HUES64 (cell line): ENCODE measurements around the gene ZNF451. TPM values are rescaled to one million over a fixed set of nuclear protein-coding genes. Genes with fewer than 3 reads are reported as not detected.
A peak's percentile ranks its signal among the peaks of the same experiment; 100 is the strongest.
"Not testable (repeated sequence)": the region's sequence is repeated elsewhere in the genome, so short reads cannot be mapped to it uniquely, and the experiment has no call there.

Experiments
- H3K27ac ChIP-seq: 2 replicates; pipeline ENCODE4 v1.7.0; 2013; ENCODE audit warnings: low read depth, low read length, inconsistent platforms
- H3K27me3 ChIP-seq: 2 replicates; pipeline ENCODE4 v1.6.1; 2013; ENCODE audit warnings: mild to moderate bottlenecking, low read length; ENCODE audit not compliant: insufficient read depth
- H3K36me3 ChIP-seq: 2 replicates; pipeline ENCODE4 v1.6.1; 2013; ENCODE audit warnings: mild to moderate bottlenecking, low read length; ENCODE audit not compliant: insufficient read depth
- H3K4me1 ChIP-seq: 2 replicates; pipeline ENCODE4 v1.6.1; 2013; ENCODE audit warnings: mild to moderate bottlenecking, low read length, moderate library complexity; ENCODE audit not compliant: insufficient read depth
- H3K4me3 ChIP-seq: 2 replicates; pipeline ENCODE4 v1.5.1; 2013; ENCODE audit warnings: mild to moderate bottlenecking, low read length, moderate library complexity
- H3K9ac ChIP-seq: 2 replicates; pipeline ENCODE4 v1.6.1; 2013; ENCODE audit warnings: mild to moderate bottlenecking, low read depth, low read length
- H3K9me3 ChIP-seq: 2 replicates; pipeline ENCODE4 v1.6.1; 2013; ENCODE audit warnings: low read depth, low read length; ENCODE audit not compliant: insufficient read depth
- WGBS: fragments of 150-250, 120-280 bp; methylation state at CpG from one replicate; pipeline ENCODE4 v1.1.7; 2013; ENCODE audit warnings: missing lambda C conversion rate; 5-methylcytosine and 5-hydroxymethylcytosine counted together
- polyA plus RNA-seq, 2 experiments: library from polyadenylated mRNA; stranded (reverse); fragments of 50-300 nt; gene quantifications; one replicate each; pipeline ENCODE4 v1.2.3, GENCODE V29; 2013

The ZNF451 gene, protein sequence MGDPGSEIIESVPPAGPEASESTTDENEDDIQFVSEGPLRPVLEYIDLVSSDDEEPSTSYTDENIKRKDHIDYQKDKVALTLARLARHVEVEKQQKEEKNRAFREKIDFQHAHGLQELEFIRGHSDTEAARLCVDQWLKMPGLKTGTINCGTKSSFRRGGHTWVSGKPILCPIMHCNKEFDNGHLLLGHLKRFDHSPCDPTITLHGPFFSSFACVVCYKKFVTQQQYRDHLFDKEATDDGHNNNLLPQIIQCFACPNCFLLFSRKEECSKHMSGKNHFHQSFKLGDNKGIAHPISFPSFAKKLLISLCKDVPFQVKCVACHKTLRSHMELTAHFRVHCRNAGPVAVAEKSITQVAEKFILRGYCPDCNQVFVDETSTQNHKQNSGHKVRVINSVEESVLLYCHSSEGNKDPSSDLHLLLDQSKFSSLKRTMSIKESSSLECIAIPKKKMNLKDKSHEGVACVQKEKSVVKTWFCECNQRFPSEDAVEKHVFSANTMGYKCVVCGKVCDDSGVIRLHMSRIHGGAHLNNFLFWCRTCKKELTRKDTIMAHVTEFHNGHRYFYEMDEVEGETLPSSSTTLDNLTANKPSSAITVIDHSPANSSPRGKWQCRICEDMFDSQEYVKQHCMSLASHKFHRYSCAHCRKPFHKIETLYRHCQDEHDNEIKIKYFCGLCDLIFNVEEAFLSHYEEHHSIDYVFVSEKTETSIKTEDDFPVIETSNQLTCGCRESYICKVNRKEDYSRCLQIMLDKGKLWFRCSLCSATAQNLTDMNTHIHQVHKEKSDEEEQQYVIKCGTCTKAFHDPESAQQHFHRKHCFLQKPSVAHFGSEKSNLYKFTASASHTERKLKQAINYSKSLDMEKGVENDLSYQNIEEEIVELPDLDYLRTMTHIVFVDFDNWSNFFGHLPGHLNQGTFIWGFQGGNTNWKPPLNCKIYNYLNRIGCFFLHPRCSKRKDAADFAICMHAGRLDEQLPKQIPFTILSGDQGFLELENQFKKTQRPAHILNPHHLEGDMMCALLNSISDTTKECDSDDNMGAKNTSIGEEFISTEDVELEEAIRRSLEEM
- 24.8 TPM for polyA plus RNA-seq (2013, experiment 1 of 2)
- 26.4 TPM for polyA plus RNA-seq (2013, experiment 2 of 2)

DNA sequence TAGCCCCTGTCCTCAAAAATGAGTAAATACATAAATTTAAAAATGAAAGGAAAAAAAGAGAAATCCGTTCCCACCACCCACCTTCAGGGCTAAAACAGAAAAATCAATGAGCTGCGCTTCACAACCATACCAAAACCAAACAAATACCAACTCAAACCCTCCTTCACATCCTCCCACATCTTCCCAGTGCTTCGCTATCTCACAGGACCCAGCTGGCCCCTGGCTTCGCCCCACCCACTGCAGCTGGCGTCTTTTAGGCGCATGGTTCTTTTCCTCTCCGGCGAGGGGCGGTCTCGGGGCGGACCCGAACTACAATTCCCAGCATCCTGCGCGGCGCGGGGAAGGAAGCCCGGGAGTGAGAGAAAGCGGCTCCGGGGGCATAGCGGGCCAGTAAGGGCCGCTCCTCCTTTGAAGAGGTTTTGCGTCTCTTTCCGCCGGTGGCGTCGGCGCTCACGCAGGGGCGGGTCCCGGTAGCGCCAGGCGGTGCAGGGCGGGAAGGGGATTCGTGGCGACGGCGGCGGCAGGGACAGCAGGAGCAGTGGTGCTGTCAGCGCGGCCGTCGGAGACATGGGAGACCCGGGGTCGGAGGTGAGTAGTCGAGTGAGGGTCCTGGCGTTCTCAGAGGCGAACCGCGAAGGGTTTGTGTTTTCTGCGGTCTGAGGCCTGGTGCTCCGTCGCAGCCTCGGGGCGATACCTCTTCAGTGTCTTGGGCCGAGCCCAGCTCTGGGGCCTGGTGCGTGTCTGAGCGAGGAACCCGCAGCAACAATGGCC is at the start of gene ZNF451:
TSS of gene ZNF451 (plus strand) at position 502 of the 771 bp plus-strand sequence. CDS start at position 568, 66 bp downstream.
- peak within 1 kb of the TSS; percentile 75; the same call in 1 of the 2 replicates for H3K27ac ChIP-seq
- no peaks in the 10 kb centered on the region for H3K27me3 ChIP-seq
- WGBS = under 1% methylated on average over 45 of the region's 58 CpGs
- peaks cover 33% of the 10 kb centered on the region for H3K4me1 ChIP-seq
- peaks cover 25% of the 10 kb centered on the region for H3K36me3 ChIP-seq
- H3K9ac ChIP-seq = peak within 1 kb of the TSS; percentile 71
- H3K4me3 ChIP-seq = peak within 1 kb of the TSS; percentile 71
- no peaks in the 10 kb centered on the region for H3K9me3 ChIP-seq

DNA sequence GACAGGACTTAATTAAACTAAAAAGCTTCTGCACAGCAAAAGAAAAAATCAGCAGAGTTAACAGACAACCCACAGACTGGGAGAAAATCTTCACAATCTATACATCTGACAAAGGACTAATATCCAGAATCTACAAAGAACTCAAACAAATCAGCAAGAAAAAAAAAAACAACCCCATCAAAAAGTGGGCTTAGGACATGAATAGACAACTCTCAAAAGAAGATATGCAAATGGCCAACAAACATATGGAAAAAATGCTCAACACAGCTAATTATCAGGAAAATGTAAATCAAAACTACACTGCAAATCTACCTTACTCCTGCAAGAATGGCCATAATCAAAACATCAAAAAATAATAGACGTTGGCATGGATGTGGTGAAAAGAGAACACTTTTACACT is 45.9 kb upstream of the ZNF451 start:
- H3K9me3 ChIP-seq, H3K27ac ChIP-seq, H3K36me3 ChIP-seq, H3K4me3 ChIP-seq, H3K9ac ChIP-seq, H3K27me3 ChIP-seq: not testable (repeated sequence)
- peaks cover 14% of the 10 kb centered on the region; the same call in 1 of the 2 replicates for H3K4me1 ChIP-seq
- WGBS = no CpG with 5 or more reads among the region's 1 CpG

DNA sequence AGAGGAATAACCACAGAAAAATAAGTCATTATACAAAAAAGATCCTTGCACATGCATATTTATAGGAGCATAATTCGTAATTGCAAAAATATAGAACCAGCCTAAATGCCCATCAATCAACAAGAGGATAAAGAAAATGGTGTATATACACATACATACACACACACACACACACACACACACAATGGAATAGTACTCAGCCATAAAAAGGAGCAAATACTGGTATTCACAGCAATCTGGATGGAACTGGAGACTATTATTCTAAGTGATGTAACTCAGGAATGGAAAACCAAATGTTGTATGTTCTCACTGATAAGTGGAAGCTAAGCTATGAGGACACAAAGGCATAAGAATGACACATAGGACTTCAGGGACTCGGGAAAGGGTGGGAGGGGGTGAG is 45.4 kb upstream of the ZNF451 start:
- 100% methylated on average over 1 of the region's 2 CpGs for WGBS

DNA sequence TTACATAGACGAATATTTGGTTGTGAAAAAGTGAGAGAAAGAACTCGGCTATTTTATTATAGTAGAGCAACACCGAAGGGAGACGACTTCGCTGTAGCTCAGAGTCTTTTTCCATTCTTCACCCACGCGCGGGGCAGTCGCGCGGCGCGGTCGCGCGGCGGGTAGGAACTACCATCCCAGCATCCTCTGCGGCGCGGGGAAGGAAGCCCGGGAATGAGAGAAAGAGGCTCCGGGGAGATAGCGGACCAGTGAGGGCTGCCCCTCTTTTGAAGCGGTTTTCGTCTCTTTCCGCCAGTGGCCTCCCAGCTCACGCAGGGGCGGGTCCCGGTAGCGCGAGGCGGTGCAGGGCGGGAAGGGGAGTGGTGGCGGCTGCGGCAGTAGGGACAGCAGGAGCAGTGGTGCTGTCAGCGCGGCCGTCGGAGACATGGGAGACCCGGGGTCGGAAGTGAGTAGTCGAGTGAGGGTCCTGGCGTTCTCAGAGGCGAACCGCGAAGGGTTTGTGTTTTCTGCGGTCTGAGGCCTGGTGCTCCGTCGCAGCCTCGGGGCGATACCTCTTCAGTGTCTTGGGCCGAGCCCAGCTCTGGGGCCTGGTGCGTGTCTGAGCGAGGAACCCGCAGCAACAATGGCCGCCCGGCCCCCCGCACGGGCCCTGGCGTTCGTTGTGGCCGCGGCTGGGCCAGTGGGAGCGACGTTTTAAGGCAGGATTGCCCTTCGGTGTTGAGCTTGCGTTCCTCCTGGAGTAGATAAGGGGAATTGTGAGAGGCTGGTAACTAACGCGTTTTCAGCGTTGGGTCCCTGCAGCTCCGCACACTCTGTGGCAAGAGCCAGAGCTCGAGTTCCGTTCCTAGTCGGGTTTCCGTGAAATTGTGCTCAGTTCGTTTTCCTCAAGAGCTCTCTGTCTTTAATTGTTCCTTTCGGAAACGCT is 43.4 kb upstream of the ZNF451 start, which contains the start of gene KIAA1586:
TSS of gene KIAA1586 (plus strand) at position 362 of the 925 bp plus-strand sequence. CDS start at position 425, 63 bp downstream.
- Histone ChIP-seq H3K27ac (peak within 1 kb of the TSS; percentile 81), H3K9ac (peak within 1 kb of the TSS; percentile 87), H3K4me1 (peaks cover 14% of the 10 kb centered on the region; the same call in 1 of the 2 replicates), H3K36me3 (peaks cover 28% of the 10 kb centered on the region), H3K4me3 (peak within 1 kb of the TSS; percentile 74)
- H3K27me3 ChIP-seq, H3K9me3 ChIP-seq: not testable (repeated sequence)
- WGBS = under 1% methylated on average over 41 of the region's 78 CpGs

More for the DNA sequence above, 45.4 kb upstream of the ZNF451 start:
- peaks cover 14% of the 10 kb centered on the region; the same call in 1 of the 2 replicates for H3K4me1 ChIP-seq
- H3K4me3 ChIP-seq = no peak overlapping the region
- H3K9me3 ChIP-seq = no peaks in the 10 kb centered on the region
- no peak overlapping the region for H3K9ac ChIP-seq
- H3K36me3 ChIP-seq = peaks cover 13% of the 10 kb centered on the region
- H3K27ac ChIP-seq = no peak overlapping the region
- H3K27me3 ChIP-seq = 0 out of 2 replicates have a peak, but pooled peaks cover 2% of the 10 kb centered on the region

DNA sequence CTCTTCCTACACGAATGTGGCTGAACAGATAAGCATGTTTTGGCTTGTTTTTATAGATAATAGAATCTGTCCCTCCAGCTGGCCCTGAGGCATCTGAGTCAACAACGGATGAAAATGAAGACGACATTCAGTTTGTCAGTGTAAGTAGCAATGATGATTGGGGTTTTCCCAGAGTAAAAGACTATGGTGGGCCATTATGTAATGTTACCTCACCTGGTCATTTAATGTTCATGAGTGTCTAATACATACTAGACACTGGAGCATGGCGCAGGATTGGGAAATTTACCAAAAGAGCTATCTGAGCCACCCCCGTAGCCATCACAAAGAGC is 42.8 kb upstream of the ZNF451 start:
- H3K4me1 ChIP-seq = peaks cover 14% of the 10 kb centered on the region; the same call in 1 of the 2 replicates
- not testable (repeated sequence) for H3K4me3 ChIP-seq, H3K27me3 ChIP-seq, H3K27ac ChIP-seq, H3K9ac ChIP-seq, H3K9me3 ChIP-seq
- WGBS = no CpG with 5 or more reads among the region's 5 CpGs
- H3K36me3 ChIP-seq = peaks cover 35% of the 10 kb centered on the region

DNA sequence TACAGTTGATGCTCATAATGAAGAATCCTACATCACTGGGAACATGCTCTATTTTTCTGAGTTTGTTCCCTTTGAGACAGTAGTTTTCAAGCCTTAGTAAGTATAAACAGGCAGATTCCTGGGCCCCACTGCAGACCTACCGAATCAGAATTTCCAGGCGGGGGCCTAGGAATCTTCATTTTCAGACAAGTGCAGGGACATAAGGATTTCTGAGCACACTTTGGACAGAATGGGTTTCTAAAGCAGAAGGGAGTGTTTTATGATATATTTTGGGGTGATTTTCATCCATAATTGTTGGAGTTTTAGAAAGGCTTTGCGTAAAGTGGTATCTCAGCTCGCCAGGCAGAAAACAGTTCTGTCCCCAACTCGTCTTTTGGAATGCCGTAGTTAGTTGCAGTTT is 42.1 kb upstream of the ZNF451 start:
- Histone ChIP-seq H3K36me3 (peaks cover 41% of the 10 kb centered on the region), H3K4me1 (peaks cover 14% of the 10 kb centered on the region; the same call in 1 of the 2 replicates), H3K4me3 (peak overlapping the region; percentile 29; the same call in 1 of the 2 replicates)
- not testable (repeated sequence) for H3K9ac ChIP-seq, H3K27me3 ChIP-seq, H3K27ac ChIP-seq, H3K9me3 ChIP-seq
- 64% methylated on average over 6 of the region's 6 CpGs for WGBS

DNA sequence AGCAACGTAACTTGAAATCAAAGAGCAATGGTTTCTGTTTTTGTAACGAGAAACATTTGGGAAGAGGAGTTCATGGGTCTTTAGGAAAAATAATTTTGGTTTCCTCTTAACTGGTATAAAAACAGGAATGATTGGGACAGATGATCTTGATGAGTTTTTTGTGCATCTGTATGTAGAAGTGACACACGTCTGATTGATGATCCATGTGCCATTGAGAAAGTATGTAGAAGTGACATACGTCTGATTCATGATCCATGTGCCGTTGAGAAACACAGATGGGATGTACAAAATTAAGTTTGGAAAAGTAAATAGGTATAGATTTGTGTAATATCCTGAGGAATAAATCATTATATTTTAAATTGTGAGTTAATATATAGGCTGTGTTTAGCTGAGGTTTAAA is 41.4 kb upstream of the ZNF451 start:
- Histone ChIP-seq H3K9ac (no peak overlapping the region), H3K9me3 (no peaks in the 10 kb centered on the region), H3K36me3 (peaks cover 48% of the 10 kb centered on the region), H3K27ac (no peak overlapping the region), H3K27me3 (no peaks in the 10 kb centered on the region), H3K4me1 (peaks cover 14% of the 10 kb centered on the region; the same call in 1 of the 2 replicates), H3K4me3 (peak overlapping the region; percentile 29; the same call in 1 of the 2 replicates)
- WGBS = 90% methylated on average over 5 of the region's 5 CpGs

DNA sequence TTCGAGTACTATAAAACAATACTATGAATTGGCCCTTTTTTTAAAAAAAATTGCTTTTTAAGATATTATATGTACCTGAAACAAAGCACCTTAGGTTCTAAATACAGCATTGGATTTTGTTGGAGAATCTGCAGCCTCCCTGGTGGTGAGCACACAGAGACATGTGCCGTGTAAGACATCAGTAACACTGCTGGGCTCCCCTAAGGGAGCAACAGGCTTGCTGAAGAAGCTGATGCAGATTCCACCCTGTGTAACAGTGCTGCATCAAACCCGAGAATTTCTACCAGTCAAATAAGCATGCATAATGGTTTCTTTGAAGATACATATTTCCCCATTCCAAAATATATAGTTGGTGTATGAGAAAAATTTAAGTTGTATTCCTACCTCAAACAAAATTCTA is 26.1 kb upstream of the ZNF451 start:
- peaks cover 16% of the 10 kb centered on the region for H3K36me3 ChIP-seq
- 93% methylated on average over 2 of the region's 3 CpGs for WGBS

DNA sequence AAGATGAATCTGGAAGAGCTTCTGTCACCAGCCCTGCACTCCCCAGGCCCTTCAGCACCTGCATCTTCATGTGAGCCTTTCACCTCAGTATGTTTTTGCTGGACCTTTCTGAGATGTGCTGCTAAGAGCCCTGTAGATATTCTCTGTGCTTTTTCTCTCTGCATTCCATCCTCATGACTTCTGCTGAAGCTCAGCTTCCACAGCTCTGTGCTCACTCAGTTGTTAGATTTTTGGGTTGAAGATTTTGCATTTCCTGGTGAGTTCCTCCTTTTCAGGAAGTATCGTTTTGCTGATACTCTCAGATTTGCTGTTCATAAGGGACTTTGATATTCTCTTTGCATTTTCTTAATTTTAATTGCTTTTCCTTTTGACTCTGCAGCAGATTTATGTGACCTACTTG is 25.2 kb upstream of the ZNF451 start:
- no peaks in the 10 kb centered on the region for H3K9me3 ChIP-seq
- no peak overlapping the region for H3K4me3 ChIP-seq
- peaks cover 9% of the 10 kb centered on the region; the same call in 1 of the 2 replicates for H3K4me1 ChIP-seq
- no peaks in the 10 kb centered on the region for H3K27me3 ChIP-seq
- H3K36me3 ChIP-seq = peaks cover 12% of the 10 kb centered on the region
- no peak overlapping the region for H3K9ac ChIP-seq
- H3K27ac ChIP-seq = no peak overlapping the region
- WGBS = 100% methylated on average over 1 of the region's 1 CpG

More for the DNA sequence above, 26.1 kb upstream of the ZNF451 start:
- H3K27ac ChIP-seq = no peak overlapping the region
- no peaks in the 10 kb centered on the region for H3K9me3 ChIP-seq
- no peak overlapping the region for H3K9ac ChIP-seq
- H3K4me1 ChIP-seq = no peaks in the 10 kb centered on the region
- no peaks in the 10 kb centered on the region for H3K27me3 ChIP-seq
- no peak overlapping the region for H3K4me3 ChIP-seq
